Lung (tissue), 12 donors: ENCODE data around the gene CDC42BPA. TPM values are rescaled to one million over a fixed set of nuclear protein-coding genes. Genes with fewer than 3 reads are reported as not detected.

Experiments used
- ATAC-seq: fragments of 200-7000 bp; cut with Tn5 transposase; one replicate; pipeline ENCODE4 v1.9.1; 2020; ENCODE audit warnings: moderate number of reproducible peaks; ENCODE audit not compliant: insufficient read depth, low FRiP score
- DNase-seq, 3 donors: peaks; one replicate each; pipeline ENCODE4 v3.0.0-alpha.2; 2013 to 2017
- H3K27ac ChIP-seq, 2 donors: one replicate each; pipeline ENCODE4 v1.5.1; 2013; ENCODE audit warnings: mild to moderate bottlenecking in 2 of 2, moderate library complexity in 2 of 2, control low read depth in 1 of 2, inconsistent platforms in 1 of 2, low read depth in 1 of 2, low read length in 1 of 2
- H3K27me3 ChIP-seq, 3 donors: one replicate each; pipeline ENCODE4 v1.5.1; 2013; ENCODE audit warnings: low read length in 2 of 3; ENCODE audit not compliant: control insufficient read depth in 3 of 3, insufficient read depth in 3 of 3
- H3K36me3 ChIP-seq, 4 donors: one replicate each; pipeline ENCODE4 v1.5.1; 2013; ENCODE audit warnings: low read length in 4 of 4, mild to moderate bottlenecking in 1 of 4, moderate library complexity in 1 of 4; ENCODE audit not compliant: control insufficient read depth in 4 of 4, insufficient read depth in 4 of 4
- H3K4me1 ChIP-seq, 5 donors: one replicate each; pipeline ENCODE4 v1.5.1; 2013; ENCODE audit warnings: low read length in 5 of 5, mild to moderate bottlenecking in 2 of 5, moderate library complexity in 1 of 5; ENCODE audit not compliant: control insufficient read depth in 5 of 5, insufficient read depth in 5 of 5
- H3K4me3 ChIP-seq: one replicate; pipeline ENCODE4 v1.5.1; 2013; ENCODE audit warnings: mild to moderate bottlenecking, control low read depth, moderate library complexity
- H3K9ac ChIP-seq, 2 donors: one replicate each; pipeline ENCODE4 v1.5.1; 2013; ENCODE audit warnings: low read length in 2 of 2, control low read depth in 1 of 2; ENCODE audit not compliant: insufficient read depth in 1 of 2
- H3K9me3 ChIP-seq, 4 donors: one replicate each; pipeline ENCODE4 v1.5.1; 2013; ENCODE audit warnings: low read length in 3 of 4, mild to moderate bottlenecking in 1 of 4, moderate library complexity in 1 of 4; ENCODE audit not compliant: control insufficient read depth in 4 of 4, insufficient read depth in 3 of 4
- CTCF ChIP-seq: IDR thresholded peaks from 2 replicates; pipeline ENCODE4 v1.5.1; 2012; ENCODE audit warnings: mild to moderate bottlenecking; ENCODE audit errors: control extremely low read depth, extremely low read depth
- WGBS, 2 donors: extraction: QIAGEN DNeasy Blood & Tissue Kit; methylation state at CpG; one replicate each; pipeline ENCODE4 v1.1.7; 2013; 5-methylcytosine and 5-hydroxymethylcytosine counted together
- polyA plus RNA-seq, 2 donors: library from polyadenylated mRNA; stranded (reverse); fragments of 200-250 nt; gene quantifications; one replicate each; pipeline ENCODE4 v1.2.1, GENCODE V29; 2013
- total RNA-seq, 2 donors: library from RNA; depleted of rRNA in 1 of 2; stranded (reverse); fragments of >200 nt in 1 of 2; gene quantifications; one replicate each; pipeline ENCODE4 v1.2.1, GENCODE V29; 2014 to 2021
- donor health status: control.
- donor health status: control.
- donor health status: Bipolar disorder and iron deficiency.
- donor health status: healthy.
- donor health status: DM: yes; HTN: yes; CAD: no.

Gene CDC42BPA
- total and polyA plus RNA-seq, 4 donors, result 6.4 to 97.4 (median 20.2) TPM

GRCh38 chr1:226986496-226987178 is 331.7 kb downstream of the CDC42BPA start:
- no peak for TF ChIP-seq CTCF
- ATAC-seq, result no peak
- H3K9ac ChIP-seq, result no peak overlapping the region
- H3K36me3 ChIP-seq, result peaks cover 0 to 47% (median 9%) of the 10 kb centered on the region in 4 donors
- no peak overlapping the region for H3K4me3 ChIP-seq
- peaks cover 0 to 13% (median 0%) of the 10 kb centered on the region in 5 donors for H3K4me1 ChIP-seq
- peak overlapping the region in 1 of 2 donors; percentile 21 for H3K27ac ChIP-seq
- DNase-seq, result no peak
- WGBS, 2 donors, result 83 to 87% methylated on average over 21 of the region's 21 CpGs
- H3K27me3 ChIP-seq, result no peaks in the 10 kb centered on the region
- H3K9me3 ChIP-seq, result peaks cover 0 to 1% (median 0%) of the 10 kb centered on the region in 4 donors

DNA sequence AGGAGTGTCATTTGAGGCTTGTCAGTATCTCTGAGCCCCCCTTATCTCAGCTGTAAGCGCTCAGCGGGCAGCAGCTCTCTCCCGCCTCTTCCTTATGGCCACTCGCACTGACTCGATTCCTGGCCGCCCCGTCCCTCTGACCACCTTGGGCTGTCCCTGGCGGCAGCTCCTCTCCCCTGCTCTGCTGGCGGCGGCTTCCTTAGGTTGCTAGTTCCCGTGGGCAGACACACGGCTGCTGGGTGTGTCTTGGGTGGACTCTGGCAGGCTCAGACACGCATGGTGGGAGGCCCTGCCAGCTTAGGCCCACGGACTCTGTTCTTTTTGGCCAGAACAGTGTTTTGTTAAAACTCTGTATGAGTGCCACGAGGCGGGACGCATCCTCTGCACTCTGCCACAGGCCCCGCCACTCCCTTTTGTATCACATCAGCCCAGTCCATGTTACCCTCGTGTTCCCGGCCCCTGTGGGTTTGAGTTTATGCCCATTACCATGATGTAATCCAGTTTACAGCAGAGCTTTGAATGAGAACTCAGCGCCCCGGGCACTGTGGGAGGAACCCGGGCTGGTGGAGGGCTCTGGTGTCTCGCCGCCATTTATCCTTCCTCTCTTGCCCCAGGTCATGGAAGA is 332.3 kb downstream of the CDC42BPA start:
- Histone ChIP-seq H3K27ac (peak overlapping the region in 1 of 2 donors; percentile 76), H3K9ac (no peak overlapping the region), H3K4me3 (no peak overlapping the region), H3K36me3 (peaks cover 0 to 47% (median 7%) of the 10 kb centered on the region in 4 donors), H3K4me1 (peaks cover 0 to 13% (median 0%) of the 10 kb centered on the region in 5 donors), H3K27me3 (no peaks in the 10 kb centered on the region), H3K9me3 (peaks cover 0 to 1% (median 0%) of the 10 kb centered on the region in 4 donors)
- TF ChIP-seq CTCF, result no peak
- ATAC-seq, result no peak
- 89 to 93% methylated on average over 25 of the region's 25 CpGs for WGBS, 2 donors
- no peak for DNase-seq

- H3K36me3 ChIP-seq, result peaks cover 0 to 47% (median 6%) of the 10 kb centered on the region in 4 donors
- peak overlapping the region in 1 of 2 donors; percentile 76 for H3K27ac ChIP-seq
- TF ChIP-seq CTCF, result no peak
- no peak overlapping the region for H3K9ac ChIP-seq
- H3K9me3 ChIP-seq, result peaks cover 0 to 1% (median 0%) of the 10 kb centered on the region in 4 donors
- no peak overlapping the region for H3K4me3 ChIP-seq
- DNase-seq (no peak), ATAC-seq (no peak)
- 90 to 94% methylated on average over 20 of the region's 20 CpGs for whole genome bisulfite sequencing, 2 donors
- H3K27me3 ChIP-seq, result no peaks in the 10 kb centered on the region
- peaks cover 0 to 11% (median 0%) of the 10 kb centered on the region in 5 donors for H3K4me1 ChIP-seq
These were observed 333.0 kb downstream of the CDC42BPA start for GRCh38 chr1:226985239-226985838.
